HTERT RPE-1 (cell line): ENCODE measurements around the gene KCNN1.
"Not testable (repeated sequence)": the region's sequence is repeated elsewhere in the genome, so short reads cannot be mapped to it uniquely, and the experiment has no call there.

Experiments used
- in situ Hi-C: fragments of 300-500 bp; cut with MboI; formaldehyde crosslinking; loops from 4 replicates; pipeline ENCODE4 v1.14.3; 2020; ENCODE audit warnings: low sequenced_read_pairs

KCNN1 gene

DNA sequence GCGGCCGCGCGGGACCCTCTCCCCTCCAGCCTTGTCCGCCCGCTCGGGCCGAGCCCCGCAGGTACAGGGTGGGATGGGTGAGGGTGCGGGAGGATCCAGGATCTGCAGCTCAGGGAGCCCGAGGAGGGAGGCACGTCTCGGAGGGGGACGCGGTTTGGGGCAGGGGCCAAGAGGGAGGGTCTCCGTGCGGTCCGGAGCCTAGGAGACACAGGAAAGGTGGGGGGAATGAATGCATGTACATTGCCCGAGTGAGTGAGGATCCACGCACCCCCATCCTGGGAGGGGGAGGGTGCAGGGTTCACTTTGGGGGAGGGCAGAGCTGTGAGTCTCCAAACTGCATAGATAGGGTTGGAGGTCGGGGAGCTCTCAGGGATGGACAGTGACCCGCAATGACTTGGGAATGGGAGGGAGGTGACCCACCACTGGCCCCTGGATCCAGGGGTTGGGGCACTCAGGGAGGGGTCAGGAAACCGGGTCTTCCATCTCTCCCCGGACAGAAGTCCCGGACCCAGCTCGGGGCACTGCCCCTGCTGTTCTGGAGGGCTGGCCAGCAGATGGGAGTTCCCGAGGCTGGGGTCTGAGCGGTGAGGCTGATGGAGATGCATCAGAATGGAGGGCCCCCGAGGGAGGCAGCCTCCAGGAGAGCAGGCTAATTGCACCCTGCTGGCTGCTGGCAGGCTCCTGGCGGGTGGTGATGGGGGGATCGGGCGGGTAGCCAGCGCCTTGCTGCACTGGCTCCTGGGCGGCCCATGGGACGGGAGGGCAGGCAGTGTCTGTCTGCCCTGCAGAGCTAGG is 547 bp downstream of the KCNN1 start:
- in situ Hi-C loops: no loop called here

DNA sequence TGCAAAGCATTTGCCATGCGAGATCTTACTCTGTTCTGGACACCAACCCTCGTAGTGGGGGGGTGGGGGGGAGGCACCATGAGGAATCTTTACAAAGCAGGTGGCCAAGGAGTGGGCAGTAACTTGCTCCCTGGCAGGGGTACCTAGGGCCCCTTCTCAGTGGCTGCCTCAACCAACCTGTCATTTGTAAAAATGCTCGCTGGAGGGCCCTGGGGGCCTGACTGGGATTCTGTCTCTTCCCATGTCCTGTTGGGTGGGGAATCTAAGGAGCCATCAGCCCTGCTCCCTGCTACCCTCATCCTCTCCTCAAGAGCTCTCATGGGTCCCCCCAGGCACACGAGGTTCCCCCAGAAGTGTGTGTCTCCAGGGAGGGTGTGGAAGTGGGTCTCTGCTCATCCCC is 1.5 kb downstream of the KCNN1 start:
- in situ Hi-C loops: no loop called here

DNA sequence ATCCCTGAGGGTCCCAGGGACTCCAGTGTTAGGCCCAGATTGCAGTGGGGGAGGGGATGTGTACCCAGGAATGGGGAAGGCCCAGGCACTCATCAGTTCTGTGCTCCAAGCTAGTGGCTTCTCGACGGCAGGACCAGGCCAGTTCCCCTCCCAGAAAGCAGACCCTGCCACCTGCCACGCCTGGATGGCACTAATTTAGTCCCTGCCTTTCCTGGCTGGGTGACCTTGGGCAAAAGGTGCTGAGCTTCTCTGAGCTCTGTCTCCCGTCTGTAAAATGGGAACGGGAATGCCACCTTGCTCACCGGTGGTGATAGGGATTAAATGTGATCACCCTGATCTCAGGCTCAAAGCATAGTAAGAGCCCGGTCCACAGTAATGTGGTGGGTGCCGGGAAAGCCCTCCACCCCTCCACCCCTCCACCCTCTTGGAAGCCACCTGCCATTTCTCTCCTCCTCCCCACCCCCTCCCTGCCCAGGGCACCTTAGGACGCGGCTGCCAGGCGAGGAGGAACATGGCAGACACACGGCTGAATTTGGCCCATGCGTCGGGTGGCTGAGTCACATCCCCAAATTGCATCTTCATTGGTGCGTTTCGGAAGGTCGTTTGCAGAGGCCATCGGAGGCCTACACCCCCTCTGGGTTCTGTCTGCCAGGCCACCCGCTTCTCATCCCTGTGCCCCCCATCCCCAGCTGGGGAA is 2.3 kb downstream of the KCNN1 start:
- in situ Hi-C loops: no loop called here

DNA sequence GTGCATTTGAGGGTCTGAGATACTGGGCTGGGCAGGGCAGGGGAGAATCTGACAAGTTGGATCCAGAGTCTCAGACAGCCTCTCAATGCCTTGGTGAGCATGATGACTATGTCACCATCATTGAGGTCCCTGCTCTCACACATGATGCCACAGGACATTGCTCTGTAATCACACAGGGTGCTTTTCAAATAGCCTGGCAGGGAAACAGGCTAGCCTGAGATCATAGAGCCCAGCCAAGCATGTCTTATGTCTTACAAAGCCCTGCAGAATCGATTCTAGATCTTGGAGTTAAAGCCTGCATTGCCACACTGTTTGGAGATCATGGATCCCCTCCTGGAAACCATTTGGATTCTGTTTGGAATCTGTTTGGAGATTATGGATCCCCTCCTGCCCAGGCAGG is 5.3 kb downstream of the KCNN1 start:
- in situ Hi-C loops: no loop called here

DNA sequence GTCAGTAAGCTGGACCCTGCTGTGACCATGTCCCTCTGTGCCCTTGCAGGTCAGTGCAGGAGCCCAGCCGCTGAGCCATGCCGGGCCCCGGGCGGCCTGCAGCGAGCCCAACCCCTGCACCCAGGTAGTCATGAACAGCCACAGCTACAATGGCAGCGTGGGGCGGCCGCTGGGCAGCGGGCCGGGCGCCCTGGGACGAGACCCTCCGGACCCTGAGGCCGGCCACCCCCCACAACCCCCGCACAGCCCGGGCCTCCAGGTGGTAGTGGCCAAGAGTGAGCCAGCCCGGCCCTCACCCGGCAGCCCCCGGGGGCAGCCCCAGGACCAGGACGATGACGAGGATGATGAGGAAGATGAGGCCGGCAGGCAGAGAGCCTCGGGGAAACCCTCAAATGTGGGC is 6.9 kb downstream of the KCNN1 start:
- in situ Hi-C loops: no loop called here

DNA sequence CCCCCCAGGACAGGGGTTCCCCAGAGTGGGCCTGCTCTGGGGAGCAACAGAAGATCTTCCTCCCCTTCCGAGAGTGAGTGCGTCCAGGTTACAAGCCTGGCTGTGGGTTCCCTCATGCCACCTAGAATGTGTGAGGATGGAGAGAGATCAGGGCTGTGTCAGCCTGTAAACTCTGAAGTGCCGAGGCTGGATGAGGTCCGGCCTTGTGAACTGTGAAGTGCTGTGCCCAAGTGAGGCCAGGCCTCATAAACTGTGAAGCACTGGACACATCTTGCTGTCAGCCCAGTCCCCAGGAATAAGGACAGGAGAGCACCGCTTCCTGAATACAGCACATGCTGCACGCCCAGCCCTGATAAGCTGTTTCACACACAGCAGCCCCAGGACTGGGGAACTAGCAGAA is 7.6 kb downstream of the KCNN1 start:
- in situ Hi-C loops: no loop called here

DNA sequence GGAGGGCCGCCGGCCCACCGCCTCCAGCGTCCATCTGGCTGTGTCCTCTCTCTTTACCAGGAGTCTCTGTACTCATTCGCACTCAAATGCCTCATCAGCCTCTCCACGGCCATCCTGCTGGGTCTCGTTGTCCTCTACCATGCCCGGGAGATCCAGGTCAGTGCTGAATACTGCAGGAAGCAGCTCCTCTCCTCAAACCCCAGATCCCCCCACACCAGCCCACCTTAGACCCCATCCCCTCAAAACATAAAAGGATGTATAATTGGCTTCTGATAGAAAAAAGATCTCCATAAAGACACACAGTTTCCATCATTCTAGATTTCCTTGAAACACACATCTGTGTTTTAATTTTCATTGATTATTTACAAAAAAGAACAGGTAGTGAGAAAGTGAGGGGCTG is 8.1 kb downstream of the KCNN1 start:
- in situ Hi-C loops: no loop called here

DNA sequence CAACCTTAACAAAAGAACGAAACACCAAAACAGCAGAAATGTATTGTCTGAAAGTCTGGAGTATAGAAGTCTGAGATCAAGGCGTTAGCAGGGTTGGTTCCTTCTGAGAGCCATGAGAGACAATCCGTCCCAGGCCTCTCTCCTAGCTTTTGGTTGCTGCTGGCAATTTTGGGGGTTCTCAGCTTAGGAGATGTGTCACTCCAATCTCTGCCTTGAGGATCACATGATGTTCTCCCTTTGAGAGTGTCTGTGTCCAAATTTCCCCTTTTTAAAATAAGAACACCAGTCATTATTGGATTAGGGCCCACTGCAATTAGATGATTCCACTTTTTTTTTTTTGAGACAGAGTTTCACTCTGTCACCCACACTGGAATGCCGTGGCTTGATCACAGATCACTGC is 10.1 kb downstream of the KCNN1 start:
- in situ Hi-C loops: no loop called here

DNA sequence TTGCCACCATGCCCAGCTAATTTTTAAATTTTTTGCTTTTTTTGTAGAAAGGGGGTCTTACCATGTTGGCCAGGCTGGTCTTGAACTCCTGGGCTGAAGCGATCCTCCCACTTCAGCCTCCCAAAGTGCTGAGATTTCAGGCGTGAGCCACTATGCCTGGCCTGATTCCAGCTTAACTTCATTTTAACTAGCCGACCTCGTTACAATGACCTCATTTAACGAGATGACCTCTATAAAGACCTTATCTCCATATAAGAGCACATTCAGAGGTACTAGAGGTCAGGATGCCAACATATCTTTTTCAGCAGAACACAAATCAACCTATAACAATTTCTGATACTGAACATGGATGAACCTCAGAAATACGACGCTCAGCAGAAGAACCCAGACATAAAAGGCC is 10.6 kb downstream of the KCNN1 start:
- in situ Hi-C loops: no loop called here

DNA sequence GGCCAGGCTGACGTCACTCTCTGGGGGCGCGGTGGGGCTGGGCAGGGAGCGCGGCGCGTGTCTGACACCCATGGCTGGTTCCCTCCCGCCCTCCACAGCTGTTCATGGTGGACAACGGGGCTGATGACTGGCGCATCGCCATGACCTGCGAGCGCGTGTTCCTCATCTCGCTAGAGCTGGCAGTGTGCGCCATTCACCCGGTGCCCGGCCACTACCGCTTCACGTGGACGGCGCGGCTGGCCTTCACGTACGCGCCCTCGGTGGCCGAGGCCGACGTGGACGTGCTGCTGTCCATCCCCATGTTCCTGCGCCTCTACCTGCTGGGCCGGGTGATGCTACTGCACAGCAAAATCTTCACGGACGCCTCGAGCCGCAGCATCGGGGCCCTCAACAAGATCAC is 14.7 kb downstream of the KCNN1 start:
- in situ Hi-C loops: no loop called here

DNA sequence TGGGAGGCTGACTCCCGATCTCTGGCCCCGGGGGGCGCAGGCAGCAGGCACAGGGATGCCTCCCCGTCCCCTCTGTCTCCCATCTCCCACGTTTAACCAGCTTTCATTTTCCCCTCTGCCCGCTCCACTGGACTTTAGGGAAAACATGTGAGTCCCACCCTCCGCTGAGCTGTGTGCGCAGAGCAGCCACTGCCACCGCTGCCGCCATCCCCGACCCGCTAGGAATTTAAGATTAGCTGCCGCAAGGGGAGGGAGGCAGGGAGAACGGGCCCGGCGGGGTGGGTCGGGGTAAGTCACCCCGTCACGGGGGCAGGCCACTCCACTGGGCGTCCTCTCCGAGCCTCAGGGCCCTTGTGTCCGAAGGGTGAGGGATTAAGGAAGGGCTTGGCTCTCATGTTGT is 15.5 kb downstream of the KCNN1 start:
- in situ Hi-C loops: no loop called here

DNA sequence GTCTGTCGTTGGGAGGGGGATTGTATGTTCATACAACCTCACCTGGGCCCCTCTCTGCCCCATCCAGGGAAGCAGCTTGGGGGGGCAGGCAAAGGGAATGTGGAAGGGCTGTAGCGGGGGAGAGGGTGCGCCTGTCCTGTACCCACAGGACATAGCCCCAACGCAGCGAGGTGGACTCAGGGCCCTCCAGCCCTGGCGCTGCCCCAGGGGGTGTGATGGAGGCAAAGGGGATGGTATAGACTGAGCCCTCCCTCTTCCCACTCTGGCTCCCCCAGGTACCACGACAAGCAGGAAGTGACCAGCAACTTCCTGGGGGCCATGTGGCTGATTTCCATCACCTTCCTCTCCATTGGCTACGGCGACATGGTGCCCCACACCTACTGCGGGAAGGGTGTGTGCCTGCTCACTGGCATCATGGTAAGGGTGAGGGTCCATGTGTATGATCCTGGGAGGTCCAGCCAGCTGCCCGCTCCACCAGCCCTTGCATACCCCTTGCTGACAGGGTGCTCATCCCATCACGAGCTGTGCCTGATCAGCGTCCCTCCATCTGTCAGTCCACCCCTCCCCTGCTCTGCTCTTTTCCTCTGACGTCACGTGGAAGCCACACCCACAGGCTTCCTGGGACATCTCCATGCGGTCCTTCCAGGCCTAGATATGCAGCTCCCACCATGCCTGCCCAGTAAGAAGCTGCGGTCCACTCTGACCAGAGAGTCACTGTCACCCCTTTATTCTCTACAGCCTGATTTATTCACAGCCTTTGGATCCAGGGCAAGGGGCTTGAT is 18.3 kb downstream of the KCNN1 start:
- in situ Hi-C loops: no loop called here

DNA sequence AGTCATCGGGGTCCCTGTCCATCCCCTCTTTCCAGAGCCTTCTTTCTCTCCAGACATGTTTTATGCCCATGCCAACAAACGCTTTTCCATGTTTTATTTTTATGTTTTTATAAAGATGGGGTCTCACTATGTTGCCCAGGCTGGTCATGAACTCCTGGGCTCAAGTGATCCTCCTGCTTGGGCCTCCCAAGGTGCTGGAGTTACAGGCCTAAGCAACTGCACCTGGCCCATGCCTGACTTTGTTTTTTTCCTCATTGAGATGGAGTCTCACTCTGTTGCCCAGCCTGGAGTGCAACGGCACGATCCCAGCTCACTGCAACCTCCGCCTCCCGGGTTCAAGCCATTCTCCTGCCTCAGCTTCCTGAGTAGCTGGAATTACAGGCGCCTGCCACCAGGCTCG is 19.7 kb downstream of the KCNN1 start:
- in situ Hi-C loops: not testable (repeated sequence)

DNA sequence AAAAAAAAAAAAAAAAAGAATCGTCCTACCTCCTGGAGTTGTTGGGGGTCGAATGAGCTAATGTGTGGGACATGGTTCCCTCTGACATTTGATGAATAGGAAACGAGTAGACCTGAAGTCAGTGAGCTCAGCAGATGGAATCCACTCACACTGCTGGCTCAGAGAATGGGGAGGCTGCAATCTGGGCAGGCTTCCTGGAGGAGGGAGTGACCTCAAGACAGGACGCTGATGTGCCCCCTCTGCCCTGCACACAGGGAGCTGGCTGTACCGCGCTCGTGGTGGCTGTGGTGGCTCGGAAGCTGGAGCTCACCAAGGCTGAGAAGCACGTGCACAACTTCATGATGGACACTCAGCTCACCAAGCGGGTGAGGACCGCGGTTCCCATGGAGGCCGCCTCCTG is 21.3 kb downstream of the KCNN1 start:
- in situ Hi-C loops: no loop called here

DNA sequence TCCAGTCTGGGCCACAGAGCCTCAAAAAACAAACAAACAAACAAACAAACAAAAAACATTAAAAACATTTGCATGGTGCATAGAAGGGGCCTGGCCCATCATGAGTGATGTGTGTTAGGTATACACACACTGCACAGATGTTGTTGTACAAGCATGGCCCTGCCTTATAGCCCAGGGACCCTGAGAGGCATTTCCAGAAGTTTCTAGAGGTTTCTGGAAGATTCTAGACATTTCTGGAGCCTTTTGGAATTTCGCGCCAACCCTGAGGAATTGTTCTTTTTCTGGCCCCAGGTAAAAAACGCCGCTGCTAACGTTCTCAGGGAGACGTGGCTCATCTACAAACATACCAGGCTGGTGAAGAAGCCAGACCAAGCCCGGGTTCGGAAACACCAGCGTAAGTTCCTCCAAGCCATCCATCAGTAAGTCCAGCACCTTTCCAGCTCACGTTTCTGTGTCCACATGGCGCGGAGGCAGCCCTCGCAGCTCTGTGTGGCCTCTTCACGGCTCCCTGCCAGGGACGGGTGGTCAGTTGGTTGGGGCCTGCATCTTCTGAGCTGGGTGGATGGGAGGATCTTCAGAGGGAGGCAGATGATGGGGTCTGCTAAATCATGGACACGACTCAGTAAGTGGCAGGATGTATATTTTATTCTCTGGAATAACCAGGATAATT is 22.7 kb downstream of the KCNN1 start:
- in situ Hi-C loops: no loop called here

DNA sequence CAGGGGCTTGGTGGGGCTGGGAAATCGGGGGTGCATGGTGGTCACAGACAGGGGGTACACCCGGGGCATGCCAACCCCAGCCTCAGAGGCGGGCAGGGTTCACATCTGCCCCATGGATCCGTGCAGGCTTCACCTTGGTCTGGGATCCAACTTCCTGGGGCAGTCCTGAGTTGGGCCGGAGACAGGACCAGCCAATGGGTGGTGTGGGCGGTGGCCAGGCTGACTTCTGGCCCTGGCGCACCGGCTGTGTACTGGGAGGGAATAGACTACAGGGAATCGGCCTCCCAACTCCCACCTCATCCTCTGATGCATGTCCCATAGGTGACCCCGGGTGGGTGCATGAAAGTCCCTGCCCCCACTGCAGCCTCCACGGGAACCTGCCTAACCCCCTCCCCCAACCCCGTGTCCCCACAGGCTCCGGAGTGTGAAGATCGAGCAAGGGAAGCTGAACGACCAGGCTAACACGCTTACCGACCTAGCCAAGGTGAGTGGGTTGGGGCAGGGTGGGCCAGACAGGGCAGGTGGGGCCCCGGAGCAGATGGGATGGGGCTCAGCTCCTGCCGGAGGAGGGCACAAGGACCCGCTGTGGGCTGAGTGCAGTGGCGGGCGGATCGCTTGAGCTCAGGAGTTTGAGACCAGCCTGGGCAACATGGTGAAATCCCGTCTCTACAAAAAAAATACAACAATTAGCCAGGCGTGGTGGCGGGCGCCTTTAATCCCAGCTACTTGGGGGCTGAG is 26.3 kb downstream of the KCNN1 start:
- in situ Hi-C loops: no loop called here

DNA sequence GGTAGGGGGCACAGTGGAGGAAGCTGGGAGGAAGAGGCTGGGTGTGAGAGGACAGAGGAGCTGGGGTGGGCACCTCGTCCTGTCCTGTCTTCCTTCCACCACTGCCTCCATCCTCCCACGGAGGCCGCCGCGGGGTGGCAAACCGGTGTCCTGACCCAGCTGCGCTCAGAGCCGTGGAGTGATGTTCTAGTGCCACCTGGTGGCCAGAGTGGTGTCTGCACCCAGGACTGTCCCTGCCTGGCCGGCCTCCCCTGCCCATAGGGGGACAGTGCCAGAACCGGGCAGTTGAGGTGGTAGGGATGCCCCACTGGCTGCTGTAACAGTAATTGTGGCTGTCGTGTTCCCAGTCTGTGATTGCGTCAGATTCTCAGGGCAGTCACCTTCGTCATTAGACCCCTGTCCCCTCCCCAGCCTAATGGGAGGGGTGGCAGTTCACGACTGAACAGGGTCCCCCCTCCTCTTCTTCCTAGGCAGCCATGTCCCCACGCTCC is 30.0 kb downstream of the KCNN1 start:
- in situ Hi-C loops: no loop called here

DNA sequence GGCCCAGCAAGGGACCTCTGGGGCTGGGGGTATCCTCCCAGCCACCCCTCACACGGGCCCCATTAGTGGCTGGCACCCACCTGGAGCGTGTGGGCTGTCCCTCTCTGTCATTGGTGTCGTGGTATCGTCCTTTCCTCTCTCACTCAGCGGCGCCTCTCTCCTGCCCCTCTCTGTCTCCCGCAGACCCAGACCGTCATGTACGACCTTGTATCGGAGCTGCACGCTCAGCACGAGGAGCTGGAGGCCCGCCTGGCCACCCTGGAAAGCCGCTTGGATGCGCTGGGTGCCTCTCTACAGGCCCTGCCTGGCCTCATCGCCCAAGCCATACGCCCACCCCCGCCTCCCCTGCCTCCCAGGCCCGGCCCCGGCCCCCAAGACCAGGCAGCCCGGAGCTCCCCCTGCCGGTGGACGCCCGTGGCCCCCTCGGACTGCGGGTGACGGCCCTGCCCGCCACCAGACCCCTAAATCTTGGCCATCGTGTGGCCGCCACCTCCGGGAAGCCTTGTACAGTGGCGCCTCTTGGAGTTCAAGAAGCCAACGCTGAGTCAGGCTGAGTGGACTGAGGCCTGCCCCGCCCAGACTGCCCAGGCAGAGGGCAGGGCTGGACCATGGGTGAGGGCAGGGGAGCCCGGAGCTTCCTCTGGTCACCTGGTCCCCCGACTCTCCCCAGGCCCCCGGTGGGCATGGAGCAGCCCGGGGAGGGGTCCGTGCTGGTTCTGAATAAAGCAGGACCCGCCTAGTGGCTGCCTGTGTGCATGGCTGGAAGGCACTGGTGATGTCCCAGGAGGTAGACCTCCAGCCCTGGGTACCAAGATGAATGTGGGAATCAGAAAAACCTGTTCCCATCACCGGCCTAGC is 31.3 kb downstream of the KCNN1 start:
- in situ Hi-C loops: no loop called here

DNA sequence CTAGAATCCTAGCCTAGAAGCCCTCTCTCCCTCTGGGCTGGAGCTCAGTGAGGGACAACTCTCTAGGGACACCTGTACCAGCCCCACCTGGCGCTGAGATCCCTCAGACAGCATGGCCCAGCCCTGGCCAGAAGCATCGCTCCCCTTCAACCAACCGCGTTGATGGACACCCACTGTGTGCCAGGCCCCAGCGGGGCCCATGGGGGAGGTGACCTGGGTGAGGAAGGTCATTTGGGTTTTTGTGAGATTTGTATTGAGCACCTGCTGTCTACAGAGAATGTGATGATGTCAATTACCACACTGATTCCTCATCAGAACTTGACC is 31.9 kb downstream of the KCNN1 start:
- in situ Hi-C loops: no loop called here
